Caco-2 (cell line): Measurements from ENCODE around the gene CAPZB. TPM values are rescaled to one million over a fixed set of nuclear protein-coding genes. Genes with fewer than 3 reads are reported as not detected.

Experiments used
- BruUV-seq: library from RNA; stranded (reverse); fragments of 400-500 nt; replicated peaks from 2 replicates; lab custom pipeline; 2021; lab: Mats Ljungman, UMichigan
- CTCF ChIA-PET: fragments of 300-600 bp; sonication (Branson Sonifier 250); formaldehyde crosslinking; loops from one replicate; lab custom pipeline; 2022; ENCODE audit warnings: antibody characterized with exemption; lab: Charles Lee
- POLR2A ChIA-PET: fragments of 300-600 bp; sonication (Branson Sonifier 250); formaldehyde crosslinking; loops from one replicate; lab custom pipeline; 2022; ENCODE audit warnings: antibody characterized with exemption; lab: Charles Lee
- DNase-seq, 2 experiments: peaks; one replicate each; pipeline versions ENCODE4 v3.0.0 to v3.0.0-alpha.2; 2020 to 2022
- H3K27me3 ChIP-seq: replicated peaks from 2 replicates; pipeline ENCODE4 v1.6.0; 2011; ENCODE audit warnings: low read length; ENCODE audit not compliant: control insufficient read depth, insufficient read depth
- H3K36me3 ChIP-seq: 2 replicates; pipeline ENCODE4 v1.5.1; 2011; ENCODE audit warnings: low read length; ENCODE audit not compliant: control insufficient read depth, insufficient read depth
- H3K4me1 ChIP-seq: fragments of 250-450 bp; sonication (Bioruptor Pico); 2 replicates; pipeline ENCODE4 v1.5.1; 2020; ENCODE audit warnings: mild to moderate bottlenecking
- H3K4me3 ChIP-seq: 2 replicates; pipeline ENCODE4 v1.5.1; 2011; ENCODE audit warnings: low read depth, mild to moderate bottlenecking, control low read depth, low read length
- H3K9me3 ChIP-seq: fragments of 250-450 bp; sonication (Bioruptor Pico); 2 replicates; pipeline ENCODE4 v1.5.1; 2020; ENCODE audit warnings: mild to moderate bottlenecking, moderate library complexity
- H3K27ac Mint-ChIP-seq: one replicate; pipeline ENCODE4 v1.8.0; 2022; ENCODE audit warnings: mixed read lengths; ENCODE audit not compliant: unreplicated experiment
- H3K27me3 Mint-ChIP-seq: one replicate; pipeline ENCODE4 v1.8.0; 2022; ENCODE audit warnings: mixed read lengths; ENCODE audit not compliant: insufficient read depth, unreplicated experiment
- H3K36me3 Mint-ChIP-seq: one replicate; pipeline ENCODE4 v1.8.0; 2022; ENCODE audit warnings: mild to moderate bottlenecking, mixed read lengths; ENCODE audit not compliant: insufficient read depth, unreplicated experiment
- H3K4me1 Mint-ChIP-seq: one replicate; pipeline ENCODE4 v1.8.0; 2022; ENCODE audit warnings: low read depth, mixed read lengths; ENCODE audit not compliant: unreplicated experiment
- H3K4me3 Mint-ChIP-seq: one replicate; pipeline ENCODE4 v1.8.0; 2022; ENCODE audit warnings: mild to moderate bottlenecking, moderate library complexity, mixed read lengths; ENCODE audit not compliant: unreplicated experiment
- H3K9me3 Mint-ChIP-seq: one replicate; pipeline ENCODE4 v1.8.0; 2022; ENCODE audit warnings: mixed read lengths; ENCODE audit not compliant: unreplicated experiment
- intact Hi-C: fragments of 100-400 bp; cut with micrococcal nuclease; formaldehyde crosslinking; loops from one replicate; pipeline ENCODE4 v1.10.0; 2022; ENCODE audit not compliant: unreplicated experiment
- total RNA-seq: library from RNA; stranded (reverse); gene quantifications from 2 replicates; pipeline ENCODE4 v1.2.3, GENCODE V29; 2022
- TF ChIP-seq, protein P1 (sequence below), 2 experiments: fragments of 200-600 bp in 1 of 2; IDR thresholded peaks; 1 replicate in 1 of 2; 2 replicates in 1 of 2; pipeline versions ENCODE4 v1.5.1 to v1.8.0; 2011 to 2022; ENCODE audit warnings: antibody characterized with exemption in 1 of 2, control low read depth in 1 of 2, inconsistent platforms in 1 of 2, low read depth in 1 of 2, low read length in 1 of 2, mild to moderate bottlenecking in 1 of 2, moderate library complexity in 1 of 2; ENCODE audit not compliant: insufficient read depth in 1 of 2, severe bottlenecking in 1 of 2, unreplicated experiment in 1 of 2

CAPZB gene
- total RNA-seq, 1 experiment from 2014 or later: 205 TPM

DNA sequence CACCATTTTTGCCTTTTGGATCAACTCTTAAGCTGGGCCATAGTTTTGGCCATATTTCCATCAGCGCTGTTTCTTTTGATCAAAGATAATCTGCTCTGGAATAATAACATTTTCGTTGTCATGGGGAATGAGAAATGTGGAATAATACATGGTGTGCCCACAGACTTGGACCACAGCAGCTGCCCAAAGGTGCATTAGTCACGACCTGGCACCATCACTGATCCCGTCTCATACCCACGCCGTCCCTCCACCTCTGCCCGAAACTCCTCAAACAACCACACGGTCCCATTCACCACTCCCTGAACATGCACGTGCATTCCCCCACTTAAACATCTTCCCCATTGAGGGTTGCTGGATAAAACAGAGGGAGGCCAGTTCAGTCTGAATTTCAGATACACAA is 96.4 kb downstream of the CAPZB start:
- peaks cover 18% of the 10 kb centered on the region for H3K36me3 Mint-ChIP-seq
- ChIA-PET CTCF (no interaction called here), POLR2A (no interaction called here)
- no peak overlapping the region for H3K4me3 Mint-ChIP-seq
- H3K27me3 Mint-ChIP-seq: no peaks in the 10 kb centered on the region
- TF ChIP-seq, protein P1, sequence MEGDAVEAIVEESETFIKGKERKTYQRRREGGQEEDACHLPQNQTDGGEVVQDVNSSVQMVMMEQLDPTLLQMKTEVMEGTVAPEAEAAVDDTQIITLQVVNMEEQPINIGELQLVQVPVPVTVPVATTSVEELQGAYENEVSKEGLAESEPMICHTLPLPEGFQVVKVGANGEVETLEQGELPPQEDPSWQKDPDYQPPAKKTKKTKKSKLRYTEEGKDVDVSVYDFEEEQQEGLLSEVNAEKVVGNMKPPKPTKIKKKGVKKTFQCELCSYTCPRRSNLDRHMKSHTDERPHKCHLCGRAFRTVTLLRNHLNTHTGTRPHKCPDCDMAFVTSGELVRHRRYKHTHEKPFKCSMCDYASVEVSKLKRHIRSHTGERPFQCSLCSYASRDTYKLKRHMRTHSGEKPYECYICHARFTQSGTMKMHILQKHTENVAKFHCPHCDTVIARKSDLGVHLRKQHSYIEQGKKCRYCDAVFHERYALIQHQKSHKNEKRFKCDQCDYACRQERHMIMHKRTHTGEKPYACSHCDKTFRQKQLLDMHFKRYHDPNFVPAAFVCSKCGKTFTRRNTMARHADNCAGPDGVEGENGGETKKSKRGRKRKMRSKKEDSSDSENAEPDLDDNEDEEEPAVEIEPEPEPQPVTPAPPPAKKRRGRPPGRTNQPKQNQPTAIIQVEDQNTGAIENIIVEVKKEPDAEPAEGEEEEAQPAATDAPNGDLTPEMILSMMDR (IDR thresholded peaks at IDR 0.05; ENCODE audit: insufficient read depth in 1 of 2, low read depth in 1 of 2, low read length in 1 of 2, severe bottlenecking in 1 of 2, unreplicated experiment in 1 of 2): no peak
- H3K4me1 ChIP-seq: peaks cover 44% of the 10 kb centered on the region
- H3K9me3 ChIP-seq: no peaks in the 10 kb centered on the region
- H3K4me3 ChIP-seq: no peak overlapping the region
- H3K36me3 ChIP-seq: no peaks in the 10 kb centered on the region
- DNase-seq: no peak
- H3K4me1 Mint-ChIP-seq: peaks cover 29% of the 10 kb centered on the region
- intact Hi-C loops: no loop called here
- no peaks in the 10 kb centered on the region for H3K9me3 Mint-ChIP-seq
- BruUV-seq: no TSS peak
- no peaks in the 10 kb centered on the region for H3K27me3 ChIP-seq
- H3K27ac Mint-ChIP-seq: peak overlapping the region; percentile 66

GRCh38 chr1:19387045-19387467 is 98.3 kb downstream of the CAPZB start:
- intact Hi-C loops: loop anchor here (1.0 kb wide), 1 partner anchor 43 kb away; no protein-coding TSS in a partner anchor
- no peaks in the 10 kb centered on the region for H3K36me3 ChIP-seq
- no peaks in the 10 kb centered on the region for H3K9me3 ChIP-seq
- Mint-ChIP-seq H3K27me3 (no peaks in the 10 kb centered on the region), H3K4me1 (peaks cover 35% of the 10 kb centered on the region), H3K9me3 (no peaks in the 10 kb centered on the region), H3K27ac (peak overlapping the region; percentile 66), H3K36me3 (peaks cover 26% of the 10 kb centered on the region), H3K4me3 (no peak overlapping the region)
- no TSS peak for BruUV-seq
- no peaks in the 10 kb centered on the region for H3K27me3 ChIP-seq
- POLR2A ChIA-PET: no interaction called here
- H3K4me1 ChIP-seq: peaks cover 45% of the 10 kb centered on the region
- CTCF ChIA-PET: interaction anchor here (0.6 to 1.2 kb wide), 3 partner anchors 41 to 267 kb away, joined by 3 to 4 read pairs (median 4); no protein-coding TSS in a partner anchor
- H3K4me3 ChIP-seq: no peak overlapping the region
- peak; percentile 36 to 47 for DNase-seq
- TF ChIP-seq, protein P1 (IDR thresholded peaks at IDR 0.05; ENCODE audit: insufficient read depth in 1 of 2, low read depth in 1 of 2, low read length in 1 of 2, severe bottlenecking in 1 of 2, unreplicated experiment in 1 of 2): peak in 1 of 2 experiments; percentile 21

GRCh38 chr1:19385869-19386591 is 99.3 kb downstream of the CAPZB start:
- intact Hi-C loops: no loop called here
- H3K4me3 ChIP-seq: no peak overlapping the region
- peaks cover 45% of the 10 kb centered on the region for H3K4me1 ChIP-seq
- H3K36me3 ChIP-seq: no peaks in the 10 kb centered on the region
- POLR2A ChIA-PET: no interaction called here
- Mint-ChIP-seq H3K36me3 (peaks cover 30% of the 10 kb centered on the region), H3K27ac (peak overlapping the region; percentile 90), H3K4me1 (peaks cover 35% of the 10 kb centered on the region), H3K9me3 (no peaks in the 10 kb centered on the region), H3K27me3 (no peaks in the 10 kb centered on the region), H3K4me3 (peak overlapping the region; percentile 59)
- BruUV-seq: TSS peak; percentile 89
- CTCF ChIA-PET: interaction anchor here (0.6 to 1.2 kb wide), 5 partner anchors 12 to 265 kb away, joined by 3 to 4 read pairs (median 3); no protein-coding TSS in a partner anchor
- no peaks in the 10 kb centered on the region for H3K9me3 ChIP-seq
- H3K27me3 ChIP-seq: no peaks in the 10 kb centered on the region
- TF ChIP-seq, protein P1 (IDR thresholded peaks at IDR 0.05; ENCODE audit: insufficient read depth in 1 of 2, low read depth in 1 of 2, low read length in 1 of 2, severe bottlenecking in 1 of 2, unreplicated experiment in 1 of 2): no peak
- peak; percentile 74 to 82 for DNase-seq
